Motor neuron (in vitro differentiated cells): ENCODE data around the gene TRIM32. TPM values are rescaled to one million over a fixed set of nuclear protein-coding genes. Genes with fewer than 3 reads are reported as not detected.
A peak's percentile ranks its signal among the peaks of the same experiment; 100 is the strongest.

Experiments used
- ATAC-seq, 8 experiments: fragments of 200-7000 bp; cut with Tn5 transposase; replicated peaks in 6 of 8; 2 replicates each; pipeline ENCODE4 v1.8.0; 2021; ENCODE audit warnings: mild to moderate bottlenecking in 8 of 8, moderate library complexity in 8 of 8
- H3K27ac ChIP-seq, 2 donors: fragments of 250-450 bp; sonication (Bioruptor Pico); 2 replicates each; pipeline ENCODE4 v1.9.0; 2021; ENCODE audit warnings: antibody characterized with exemption in 2 of 2, mild to moderate bottlenecking in 2 of 2, moderate library complexity in 1 of 2
- H3K4me1 ChIP-seq, 2 donors: fragments of 250-450 bp; sonication (Bioruptor Pico); replicated peaks in 1 of 2; 2 replicates each; pipeline ENCODE4 v1.6.1; 2021; ENCODE audit warnings: antibody characterized with exemption in 2 of 2, mild to moderate bottlenecking in 2 of 2, moderate library complexity in 1 of 2
- H3K4me3 ChIP-seq, 5 donors: fragments of 250-450 bp; sonication (Bioruptor Pico); 2 replicates each; pipeline ENCODE4 v1.9.0; 2021; ENCODE audit warnings: antibody characterized with exemption in 5 of 5, mild to moderate bottlenecking in 5 of 5, moderate library complexity in 4 of 5
- WGBS, 10 experiments: fragments of 450-650 bp; shearing (Covaris generic); methylation state at CpG; one replicate each; pipeline ENCODE4 v1.0.0; 2022; 5-methylcytosine and 5-hydroxymethylcytosine counted together
- in situ Hi-C, 9 experiments: fragments of 400-800 bp; cut with MboI; loops; one replicate each; pipeline ENCODE4 v1.15.0; 2021; ENCODE audit warnings: low sequenced_read_pairs in 9 of 9, low pct_unique_long_range_greater_than_20kb in 2 of 9; ENCODE audit not compliant: unreplicated experiment in 9 of 9
- total RNA-seq, 8 experiments: library from RNA; unstranded; fragments of 300-600 nt; gene quantifications; 2 replicates each; pipeline versions ENCODE4 v1.2.3 to v1.2.4, GENCODE V29; 2022

The TRIM32 gene
- total RNA-seq, 8 experiments from 2014 or later = 12.1 to 20.8 (median 17.6) TPM

DNA sequence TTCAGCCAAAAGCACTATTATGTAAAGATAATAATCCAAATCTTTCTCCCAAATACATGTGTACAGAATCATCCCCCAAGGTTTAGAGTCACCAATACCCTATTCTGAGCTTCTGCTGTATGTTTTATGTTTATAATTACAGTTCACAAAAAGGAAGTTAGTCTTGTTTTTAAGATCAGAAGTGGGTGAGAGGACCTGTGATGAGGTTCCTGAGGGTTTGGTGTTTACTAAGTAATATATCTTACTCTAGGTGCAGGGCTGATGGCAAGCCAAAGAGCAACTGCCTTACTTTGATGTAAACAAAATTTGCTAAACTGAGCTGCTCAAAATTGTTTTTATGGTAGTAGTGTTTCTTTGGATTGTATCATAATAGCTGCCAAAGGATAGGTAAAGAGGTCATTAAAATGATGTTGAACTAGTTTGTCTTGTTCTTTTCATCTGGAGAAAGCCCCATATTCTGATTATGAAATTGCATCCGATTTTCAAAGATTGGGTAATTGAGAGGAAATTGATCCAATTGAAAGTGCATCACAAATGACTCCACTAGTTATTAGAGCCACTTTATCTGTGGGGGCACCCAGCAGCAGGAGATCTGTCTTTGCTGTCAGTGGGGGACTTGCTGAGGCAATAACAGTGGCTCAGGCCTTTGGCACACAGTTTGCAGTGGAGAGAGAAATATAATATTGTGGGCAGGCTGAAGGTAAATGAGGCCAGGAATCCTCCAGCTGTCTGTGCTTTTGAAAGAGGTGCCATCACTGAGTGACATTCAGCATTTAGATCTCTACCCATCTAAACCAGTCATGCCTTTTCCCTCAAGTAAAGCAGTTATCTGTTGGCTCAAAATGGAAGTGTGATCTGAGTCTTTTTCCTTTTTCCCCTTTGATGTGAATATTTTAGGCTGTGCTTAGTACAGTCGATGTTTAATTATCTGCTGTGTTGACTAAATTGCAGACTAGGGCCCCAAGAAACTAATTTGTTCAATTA lies 14.1 kb downstream of the TRIM32 start:
- in situ Hi-C loops = no loop called here
- no peak overlapping the region for H3K4me3 ChIP-seq
- ATAC-seq = no peak
- no peak overlapping the region for H3K27ac ChIP-seq
- no peaks in the 10 kb centered on the region for H3K4me1 ChIP-seq
- WGBS, 10 experiments = 57 to 100% (median 87%) methylated on average over 1 to 2 of the region's 2 CpGs; no CpG with 5 or more reads in 2 of the 10 experiments

DNA sequence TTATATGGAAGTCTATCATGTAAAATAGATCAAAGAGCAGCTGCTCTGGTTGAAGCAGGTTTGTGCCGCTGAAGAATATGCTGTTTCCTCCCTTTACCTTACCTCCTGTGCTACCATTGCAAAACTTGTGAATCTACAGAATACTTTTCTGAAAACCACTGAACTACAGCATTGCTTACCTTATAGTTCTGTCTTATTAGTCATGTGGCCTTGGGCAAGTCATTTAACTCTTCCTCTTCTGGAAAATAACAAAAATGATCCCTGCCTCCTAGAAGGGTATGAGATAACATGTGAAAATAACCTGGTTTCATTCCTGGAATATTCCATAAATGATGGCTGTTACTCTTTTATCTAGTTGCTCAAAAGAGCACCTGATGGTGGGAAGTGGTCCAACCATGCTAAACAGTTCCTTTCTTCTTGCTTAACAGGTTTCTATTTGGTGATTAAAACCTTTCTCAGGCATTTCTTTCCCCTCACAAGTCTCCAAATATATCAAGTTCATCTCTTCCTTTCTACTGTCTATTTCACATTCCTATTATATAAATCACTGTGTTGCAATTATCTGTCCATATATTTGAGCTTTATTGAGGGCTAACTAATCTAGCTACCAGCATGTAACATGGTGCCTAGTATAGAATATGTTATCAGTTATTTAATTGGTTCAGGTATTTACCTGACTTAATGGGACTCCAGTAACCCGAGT lies 15.0 kb downstream of the TRIM32 start:
- Histone ChIP-seq H3K27ac (no peak overlapping the region), H3K4me1 (no peaks in the 10 kb centered on the region), H3K4me3 (no peak overlapping the region)
- 75 to 100% (median 100%) methylated on average over 1 to 2 of the region's 2 CpGs for WGBS, 10 experiments
- ATAC-seq = no peak
- in situ Hi-C loops = no loop called here

DNA sequence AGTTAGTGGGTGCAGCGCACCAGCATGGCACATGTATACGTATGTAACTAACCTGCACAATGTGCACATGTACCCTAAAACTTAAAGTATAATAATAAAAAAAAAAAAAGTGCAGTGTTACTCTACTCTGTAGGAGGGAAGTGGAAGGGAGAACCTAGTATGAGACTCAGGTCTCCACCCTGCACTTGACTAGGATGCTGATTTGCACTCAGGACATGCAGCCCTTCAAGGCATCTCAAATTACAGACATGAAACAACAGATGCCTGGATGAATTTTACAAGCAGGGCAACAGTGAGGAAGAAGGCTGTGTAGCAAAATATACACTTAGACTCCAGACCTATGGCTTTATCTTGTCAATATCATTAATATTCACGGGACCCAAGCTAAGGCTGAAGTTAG lies 16.5 kb downstream of the TRIM32 start:
- in situ Hi-C loops = no loop called here
- WGBS, 10 experiments = 100% methylated on average over 1 of the region's 3 CpGs; no CpG with 5 or more reads in 5 of the 10 experiments

DNA sequence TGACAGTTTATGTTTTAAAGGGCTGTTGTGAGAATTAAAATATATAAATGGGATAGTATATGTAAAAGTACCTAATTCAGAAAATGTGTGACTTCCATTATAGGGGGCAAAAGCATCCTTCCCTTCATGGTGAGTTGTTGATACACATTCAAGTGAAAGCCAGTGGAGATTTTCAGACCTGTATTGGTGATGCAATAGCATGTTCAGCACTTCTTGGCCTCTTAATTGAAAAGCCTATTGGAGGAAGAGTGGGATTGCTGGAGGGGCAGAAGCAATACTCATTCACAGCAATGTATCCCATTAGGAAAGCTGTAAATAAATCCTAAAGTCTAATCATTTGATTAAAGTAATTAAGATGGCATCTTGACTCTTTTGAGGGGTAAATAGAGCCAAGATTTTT lies 17.4 kb downstream of the TRIM32 start:
- Histone ChIP-seq H3K27ac (no peak overlapping the region), H3K4me3 (no peak overlapping the region), H3K4me1 (no peaks in the 10 kb centered on the region)
- in situ Hi-C loops = no loop called here
- ATAC-seq = peak in 1 of 8 experiments; percentile 49

More for the DNA sequence above, 16.5 kb downstream of the TRIM32 start:
- Histone ChIP-seq H3K4me3 (no peak overlapping the region), H3K4me1 (no peaks in the 10 kb centered on the region), H3K27ac (no peak overlapping the region)
- peak in 3 of 8 experiments; percentile 19 to 94 (median 91) for ATAC-seq

DNA sequence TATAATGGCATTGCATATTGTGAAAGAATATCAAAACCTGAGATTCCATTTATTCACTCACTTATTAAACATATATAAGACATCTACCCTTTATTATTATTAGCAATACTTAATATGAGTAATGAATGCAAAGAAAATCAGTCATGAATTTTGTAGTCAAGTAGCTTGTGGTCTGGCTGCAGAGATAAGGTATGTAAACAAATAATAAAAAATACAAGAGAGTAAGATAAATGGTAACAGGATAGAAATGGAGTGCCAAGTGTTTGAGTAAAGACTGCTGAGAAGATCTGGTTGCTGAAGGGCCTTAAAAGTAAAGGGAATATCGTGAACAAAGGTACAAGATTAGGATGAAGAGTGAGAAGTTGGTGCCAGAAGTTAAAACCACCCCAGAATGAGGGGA lies 18.4 kb downstream of the TRIM32 start:
- no peak overlapping the region for H3K4me3 ChIP-seq
- no peak for ATAC-seq
- H3K4me1 ChIP-seq = no peaks in the 10 kb centered on the region
- 57 to 100% (median 93%) methylated on average over 1 of the region's 1 CpG; no CpG with 5 or more reads in 1 of the 10 experiments for WGBS, 10 experiments
- H3K27ac ChIP-seq = no peak overlapping the region
- in situ Hi-C loops = no loop called here

DNA sequence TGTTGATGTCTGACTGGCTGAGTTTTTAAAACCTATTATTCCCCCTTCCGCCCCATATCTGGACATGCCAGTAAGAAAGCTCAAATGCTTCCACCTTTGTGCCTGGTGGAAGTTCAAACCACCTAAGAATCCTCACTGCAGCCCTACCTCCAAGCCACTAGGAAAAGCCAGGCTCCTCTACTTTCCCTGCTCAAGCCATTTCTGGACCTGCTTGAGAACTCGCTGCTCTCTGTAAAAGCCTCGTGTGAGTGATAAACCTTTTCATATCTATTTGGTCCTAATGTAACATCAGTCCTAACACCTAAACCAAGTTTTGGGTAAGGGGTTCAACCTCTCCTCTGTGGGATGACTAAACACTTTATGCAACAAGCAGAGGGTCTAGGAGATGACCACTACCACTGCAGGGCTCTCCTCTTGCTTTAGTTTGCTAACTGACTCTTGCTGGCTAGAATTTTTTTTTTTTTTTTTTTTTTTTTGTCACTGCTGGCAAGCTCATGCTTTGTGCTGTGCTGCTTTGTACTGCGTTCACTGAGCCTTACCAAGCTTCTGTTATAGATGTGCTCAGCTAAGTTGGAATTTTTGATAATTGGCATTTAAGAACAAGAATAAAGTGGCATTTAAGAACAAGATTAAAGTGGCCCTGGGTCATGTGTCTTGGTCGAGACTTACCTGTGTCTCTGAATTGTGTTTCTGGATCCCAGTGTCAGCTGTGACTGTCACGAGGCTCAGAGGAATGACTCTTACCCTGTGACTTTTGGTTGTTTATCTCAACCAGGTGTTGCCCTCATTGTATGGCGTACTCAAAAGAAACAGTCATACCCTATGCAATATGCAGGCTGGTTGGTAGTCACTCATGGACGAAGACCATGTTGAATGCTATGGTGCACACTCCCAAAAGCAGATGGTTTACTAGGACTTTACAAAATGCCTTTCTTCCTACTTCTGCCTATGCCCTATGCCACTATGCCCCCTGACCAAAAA lies 19.5 kb downstream of the TRIM32 start:
- WGBS, 10 experiments = 78 to 100% (median 95%) methylated on average over 2 to 7 of the region's 8 CpGs
- Histone ChIP-seq H3K27ac (no peak overlapping the region), H3K4me1 (no peaks in the 10 kb centered on the region), H3K4me3 (no peak overlapping the region)
- in situ Hi-C loops = no loop called here
- peak in 1 of 8 experiments; percentile 19 for ATAC-seq

DNA sequence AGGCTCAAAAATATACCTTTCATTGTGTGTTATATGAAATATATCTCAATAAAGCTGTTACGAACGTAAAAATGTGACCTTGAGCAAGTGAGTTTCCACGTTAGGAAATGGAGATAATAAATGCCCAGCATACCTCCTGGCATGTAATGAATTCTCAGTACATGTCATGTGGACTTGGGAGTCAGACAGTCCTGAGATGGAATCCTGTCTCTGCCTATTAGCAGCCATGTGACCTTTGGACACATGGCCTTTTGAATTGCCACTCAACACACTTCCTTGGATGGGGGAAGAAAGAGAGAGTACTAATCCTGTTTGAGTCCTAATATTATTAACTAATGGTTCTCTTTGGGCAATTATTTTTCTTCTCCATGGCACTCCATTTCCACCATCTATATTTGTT lies 25.7 kb downstream of the TRIM32 start:
- ATAC-seq = no peak
- H3K4me1 ChIP-seq = peaks cover 0 to 13% of the 10 kb centered on the region in 2 donors
- no peak overlapping the region for H3K27ac ChIP-seq
- in situ Hi-C loops = no loop called here
- no peak overlapping the region for H3K4me3 ChIP-seq
- 67 to 100% (median 90%) methylated on average over 1 to 3 of the region's 3 CpGs; no CpG with 5 or more reads in 2 of the 10 experiments for WGBS, 10 experiments

DNA sequence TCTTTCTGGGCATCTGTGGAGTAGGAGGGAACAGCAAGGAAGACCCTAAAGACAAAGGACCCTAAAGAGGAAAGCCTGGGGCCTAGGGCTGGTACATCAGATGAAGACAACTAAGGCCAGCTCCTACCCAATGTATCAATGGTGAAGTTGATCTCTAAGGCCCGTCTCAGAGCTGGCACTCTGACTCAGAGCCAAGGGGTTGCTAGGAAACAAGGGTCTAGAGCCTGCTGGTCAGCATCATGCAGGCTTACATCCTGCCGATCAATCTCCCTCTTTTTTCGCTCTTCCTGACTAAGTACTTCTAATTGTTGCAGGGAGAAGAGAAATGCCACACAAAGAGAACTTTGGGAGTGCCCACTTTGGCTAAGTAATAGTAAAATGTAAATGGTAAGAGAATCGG lies 26.2 kb downstream of the TRIM32 start:
- 66 to 83% (median 69%) methylated on average over 1 to 4 of the region's 4 CpGs; no CpG with 5 or more reads in 3 of the 10 experiments for WGBS, 10 experiments
- Histone ChIP-seq H3K4me3 (no peak overlapping the region), H3K27ac (no peak overlapping the region), H3K4me1 (peaks cover 0 to 13% of the 10 kb centered on the region in 2 donors)
- peak in 5 of 8 experiments; percentile 70 to 91 (median 79) for ATAC-seq
- in situ Hi-C loops = no loop called here

DNA sequence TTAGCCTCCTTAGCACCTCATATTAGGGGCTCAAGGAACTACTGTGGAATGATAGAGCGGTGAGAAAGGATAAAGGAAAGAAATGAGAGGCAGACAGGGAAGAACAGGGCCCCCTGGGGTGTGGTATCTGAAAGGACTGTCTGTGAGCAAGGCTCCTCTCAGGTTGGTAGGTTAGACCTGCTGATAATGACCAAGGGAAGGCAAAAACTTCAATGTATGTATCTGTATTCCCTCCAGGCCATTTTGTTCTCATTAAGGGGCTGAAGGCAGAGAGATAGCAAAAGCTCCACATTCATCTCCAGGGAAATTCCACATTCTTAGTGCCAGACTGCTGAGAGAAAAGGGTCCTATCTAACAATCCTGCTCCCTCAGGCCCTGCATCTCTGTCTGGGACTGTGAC lies 28.6 kb downstream of the TRIM32 start:
- no peak for ATAC-seq
- Histone ChIP-seq H3K4me1 (peaks cover 4 to 18% of the 10 kb centered on the region in 2 donors), H3K27ac (no peak overlapping the region), H3K4me3 (no peak overlapping the region)
- 83 to 100% (median 100%) methylated on average over 1 of the region's 1 CpG; no CpG with 5 or more reads in 5 of the 10 experiments for WGBS, 10 experiments
- in situ Hi-C loops = no loop called here

DNA sequence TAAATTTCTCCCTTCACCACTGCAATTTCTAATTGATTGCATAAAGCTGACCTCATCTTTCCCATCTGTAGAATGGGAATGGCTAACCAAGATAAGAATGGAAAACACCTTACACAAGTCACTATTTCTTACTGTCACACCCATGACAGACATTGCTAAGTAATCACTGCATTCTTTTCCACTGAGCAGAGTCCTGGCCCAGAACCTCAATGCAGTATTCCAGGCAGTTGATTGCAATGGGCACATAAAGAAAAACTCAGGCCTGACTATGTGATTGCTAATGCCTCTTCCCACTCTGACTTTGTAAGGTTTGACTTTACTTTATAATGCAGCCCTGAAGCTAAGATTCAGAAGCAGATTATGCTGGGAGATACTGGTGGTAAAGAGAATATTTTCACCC lies 29.3 kb downstream of the TRIM32 start:
- in situ Hi-C loops = no loop called here
- ATAC-seq = peak in 2 of 8 experiments; percentile 30 to 65
- H3K4me1 ChIP-seq = peaks cover 4 to 18% of the 10 kb centered on the region in 2 donors
- H3K27ac ChIP-seq = no peak overlapping the region
- H3K4me3 ChIP-seq = no peak overlapping the region

DNA sequence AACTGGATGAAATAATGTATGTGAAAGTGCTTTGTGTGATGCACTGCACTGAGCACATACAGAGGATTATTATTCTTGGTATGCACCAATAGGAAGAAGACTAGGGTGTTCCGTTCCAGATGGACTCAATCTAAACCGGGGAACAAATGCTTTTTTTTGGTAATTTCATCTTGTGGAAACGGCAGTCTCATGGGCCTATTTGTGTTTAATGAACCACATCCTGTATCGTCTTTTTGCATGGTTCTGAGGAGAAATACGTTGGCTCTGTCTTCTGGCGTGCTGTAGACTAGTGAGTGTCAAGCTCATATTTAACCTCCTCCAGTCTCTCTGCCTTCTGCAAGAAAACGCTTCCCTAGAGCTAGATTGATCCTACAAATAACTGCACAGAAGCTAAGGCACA lies 30.0 kb downstream of the TRIM32 start:
- 16 to 74% (median 37%) methylated on average over 1 to 7 of the region's 7 CpGs; no CpG with 5 or more reads in 1 of the 10 experiments for WGBS, 10 experiments
- peak in 1 of 8 experiments; percentile 16 for ATAC-seq
- Histone ChIP-seq H3K27ac (no peak overlapping the region), H3K4me3 (no peak overlapping the region), H3K4me1 (peaks cover 4 to 18% of the 10 kb centered on the region in 2 donors)
- in situ Hi-C loops = no loop called here

DNA sequence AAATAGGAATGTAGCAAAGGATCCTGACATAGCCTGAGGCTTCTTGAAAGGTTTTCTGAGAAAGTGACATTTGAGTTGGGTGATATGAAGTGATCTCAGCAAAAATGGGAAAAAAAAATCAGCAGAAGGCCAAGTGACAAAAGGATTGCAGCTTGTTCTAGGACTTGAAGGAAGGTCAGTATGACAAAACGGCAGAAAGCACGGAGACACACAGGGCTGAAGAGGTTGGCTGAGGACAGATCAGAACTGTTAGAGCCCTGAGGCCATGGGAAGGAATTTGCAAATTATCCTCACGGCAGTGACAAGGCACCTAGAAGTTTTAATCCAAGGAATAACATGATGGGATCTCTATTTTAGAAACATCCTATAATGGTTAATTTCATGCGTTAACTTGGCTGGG lies 31.0 kb downstream of the TRIM32 start:
- H3K4me3 ChIP-seq = no peak overlapping the region
- in situ Hi-C loops = no loop called here
- 46 to 100% (median 90%) methylated on average over 1 to 4 of the region's 4 CpGs; no CpG with 5 or more reads in 2 of the 10 experiments for WGBS, 10 experiments

More for the DNA sequence above, 31.0 kb downstream of the TRIM32 start:
- Histone ChIP-seq H3K4me1 (peaks cover 4 to 17% of the 10 kb centered on the region in 2 donors), H3K27ac (no peak overlapping the region)
- ATAC-seq = no peak
